ENCODE measurements around the gene CCT3. TPM values are rescaled to one million over a fixed set of nuclear protein-coding genes. Genes with fewer than 3 reads are reported as not detected.
"Not testable (repeated sequence)": the region's sequence is repeated elsewhere in the genome, so short reads cannot be mapped to it uniquely, and the experiment has no call there.

Gene CCT3
- total and polyA plus RNA-seq, 2 experiments from 2014 or later: 405 to 618 TPM

GRCh38 chr1:156369685-156370286, 31.7 kb upstream of the CCT3 start:
- Mint-ChIP-seq H3K4me1 (peaks cover 22% of the 10 kb centered on the region), H3K27me3 (ENCODE audit: insufficient read depth, low read depth, poor library complexity) (peaks cover 14% of the 10 kb centered on the region), H3K4me3 (peak overlapping the region; percentile 85)
- Histone ChIP-seq H3K27me3 (ENCODE audit: insufficient read depth) (peaks cover 12% of the 10 kb centered on the region), H2AFZ (peak overlapping the region; percentile 100), H3K4me2 (peak overlapping the region; percentile 92), H3K4me3 (peak overlapping the region; percentile 85), H3F3A (replicated peaks; ENCODE audit: low read depth) (peaks cover 18% of the 10 kb centered on the region)
- H3K9me2 ChIP-seq (ENCODE audit: insufficient read depth); H3K9me3 Mint-ChIP-seq; H3K27ac ChIP-seq (ENCODE audit: low read depth); H3K36me3 Mint-ChIP-seq (ENCODE audit: low read depth); H3K4me1 ChIP-seq (ENCODE audit: insufficient read depth); H4K20me1 ChIP-seq (replicated peaks; ENCODE audit: insufficient read depth); H3K36me3 ChIP-seq (ENCODE audit: insufficient read depth); H3K79me2 ChIP-seq (replicated peaks; ENCODE audit: insufficient read depth); H3K27ac Mint-ChIP-seq: not testable (repeated sequence)
- DNase-seq (ENCODE audit: low spot score) (peak; percentile 19), ATAC-seq (peak; percentile 15)

- peaks cover 15% of the 10 kb centered on the region for H3K27me3 Mint-ChIP-seq (ENCODE audit: insufficient read depth, low read depth, poor library complexity)
- Histone ChIP-seq H2AFZ (peak within 1 kb of the TSS; percentile 100), H3K79me2 (replicated peaks; ENCODE audit: insufficient read depth) (no peaks in the 10 kb centered on the region), H3K27ac (ENCODE audit: low read depth) (no peak within 1 kb of the TSS), H3K4me2 (peak within 1 kb of the TSS; percentile 92), H3F3A (replicated peaks; ENCODE audit: low read depth) (peaks cover 18% of the 10 kb centered on the region), H3K36me3 (ENCODE audit: insufficient read depth) (no peaks in the 10 kb centered on the region), H3K4me3 (peak within 1 kb of the TSS; percentile 85), H3K27me3 (ENCODE audit: insufficient read depth) (peaks cover 12% of the 10 kb centered on the region), H3K4me1 (ENCODE audit: insufficient read depth) (0 out of 2 replicates have a peak, but pooled peaks cover 3% of the 10 kb centered on the region), H3K9me2 (ENCODE audit: insufficient read depth) (no peaks in the 10 kb centered on the region), H4K20me1 (replicated peaks; ENCODE audit: insufficient read depth) (no peaks in the 10 kb centered on the region)
- H3K9me3 Mint-ChIP-seq: no peaks in the 10 kb centered on the region
- TF ChIP-seq JUNB (IDR thresholded peaks at IDR 0.05; ENCODE audit: unreplicated experiment) (no peak), REST (IDR thresholded peaks at IDR 0.05; ENCODE audit: unreplicated experiment) (no peak), NANOG (IDR thresholded peaks at IDR 0.05; ENCODE audit: borderline replicate concordance) (no peak), POLR2AphosphoS5 (IDR thresholded peaks at IDR 0.05; ENCODE audit: low read depth) (peak; percentile 64; the same call in 1 of the 2 replicates), ZNF462 (CRISPR knock-in tag; IDR thresholded peaks at IDR 0.05) (no peak)
- DNase-seq (ENCODE audit: low spot score) (peak; percentile 93), ATAC-seq (peak; percentile 90)
- peak within 1 kb of the TSS; percentile 85 for H3K4me3 Mint-ChIP-seq
- H3K36me3 Mint-ChIP-seq (ENCODE audit: low read depth): no peaks in the 10 kb centered on the region
- H3K27ac Mint-ChIP-seq: 0 out of 2 replicates have a peak within 1 kb of the TSS, but pooled peaks have one; percentile 67
- peaks cover 22% of the 10 kb centered on the region for H3K4me1 Mint-ChIP-seq
Observed at GRCh38 chr1:156368889-156369684, 31.0 kb upstream of the CCT3 start, which contains the start of gene RHBG. Gene RHBG, plus strand, starts transcription at chr1:156369211. Its CDS starts 39 bp downstream, at chr1:156369250.

All from GM23338 (cell line).